ENCODE data around the gene RTKN2. TPM values are rescaled to one million over a fixed set of nuclear protein-coding genes. Genes with fewer than 3 reads are reported as not detected.

RTKN2 gene
- total RNA-seq, 4 donors from 2014 or later, result 1.3 to 5.8 (median 1.7) TPM

- Histone ChIP-seq H3K9me3 (no peaks in the 10 kb centered on the region), H3K27me3 (no peaks in the 10 kb centered on the region), H3K27ac (peak overlapping the region in 2 of 4 donors; percentile 7 to 43), H3K4me3 (no peak overlapping the region), H3K36me3 (no peaks in the 10 kb centered on the region), H3K4me1 (no peaks in the 10 kb centered on the region)
- no peak for DNase-seq
- TF ChIP-seq POLR2A (IDR thresholded peaks at IDR 0.05) (no peak), CTCF (IDR thresholded peaks at IDR 0.05) (no peak)
These were observed 102.1 kb downstream of the RTKN2 start for GRCh38 chr10:62166331-62167131.

GRCh38 chr10:62165803-62166202 is 102.8 kb downstream of the RTKN2 start:
- Histone ChIP-seq H3K4me1 (no peaks in the 10 kb centered on the region), H3K9me3 (no peaks in the 10 kb centered on the region), H3K27ac (no peak overlapping the region), H3K4me3 (no peak overlapping the region), H3K27me3 (no peaks in the 10 kb centered on the region), H3K36me3 (no peaks in the 10 kb centered on the region)
- no peak for DNase-seq
- no peak for TF ChIP-seq CTCF (IDR thresholded peaks at IDR 0.05)
- TF ChIP-seq POLR2A (IDR thresholded peaks at IDR 0.05), result no peak

- H3K27me3 ChIP-seq, result no peaks in the 10 kb centered on the region
- H3K9me3 ChIP-seq, result no peaks in the 10 kb centered on the region
- no peak for DNase-seq
- TF ChIP-seq CTCF (IDR thresholded peaks at IDR 0.05), result no peak
- TF ChIP-seq POLR2A (IDR thresholded peaks at IDR 0.05), result no peak
- no peak overlapping the region for H3K4me3 ChIP-seq
- no peaks in the 10 kb centered on the region for H3K36me3 ChIP-seq
- H3K27ac ChIP-seq, result no peak overlapping the region
- no peaks in the 10 kb centered on the region for H3K4me1 ChIP-seq
These were observed 105.6 kb downstream of the RTKN2 start for GRCh38 chr10:62163024-62163423.

GRCh38 chr10:62162261-62162981 is 106.2 kb downstream of the RTKN2 start:
- Histone ChIP-seq H3K4me1 (no peaks in the 10 kb centered on the region), H3K27ac (no peak overlapping the region), H3K9me3 (no peaks in the 10 kb centered on the region), H3K36me3 (no peaks in the 10 kb centered on the region), H3K4me3 (no peak overlapping the region), H3K27me3 (no peaks in the 10 kb centered on the region)
- TF ChIP-seq POLR2A (IDR thresholded peaks at IDR 0.05), result no peak
- no peak for TF ChIP-seq CTCF (IDR thresholded peaks at IDR 0.05)
- DNase-seq, result no peak

GRCh38 chr10:62159351-62159750 is 109.3 kb downstream of the RTKN2 start:
- no peak for DNase-seq
- H3K4me1 ChIP-seq, result no peaks in the 10 kb centered on the region
- H3K36me3 ChIP-seq, result no peaks in the 10 kb centered on the region
- no peak overlapping the region for H3K4me3 ChIP-seq
- H3K27me3 ChIP-seq, result no peaks in the 10 kb centered on the region
- TF ChIP-seq POLR2A (IDR thresholded peaks at IDR 0.05), result no peak
- TF ChIP-seq CTCF (IDR thresholded peaks at IDR 0.05), result no peak
- no peak overlapping the region for H3K27ac ChIP-seq
- no peaks in the 10 kb centered on the region for H3K9me3 ChIP-seq

All from Peyer's patch (tissue), 4 donors.